HG02973 (cell line): ENCODE measurements around the gene SELE.
"Not testable (repeated sequence)": the region's sequence is repeated elsewhere in the genome, so short reads cannot be mapped to it uniquely, and the experiment has no call there.

Source experiments
- ATAC-seq: cut with Tn5 transposase; IDR thresholded peaks from one replicate; pipeline ENCODE4 v1.9.1; 2021; ENCODE audit warnings: moderate library complexity; ENCODE audit not compliant: unreplicated experiment

SELE gene

DNA sequence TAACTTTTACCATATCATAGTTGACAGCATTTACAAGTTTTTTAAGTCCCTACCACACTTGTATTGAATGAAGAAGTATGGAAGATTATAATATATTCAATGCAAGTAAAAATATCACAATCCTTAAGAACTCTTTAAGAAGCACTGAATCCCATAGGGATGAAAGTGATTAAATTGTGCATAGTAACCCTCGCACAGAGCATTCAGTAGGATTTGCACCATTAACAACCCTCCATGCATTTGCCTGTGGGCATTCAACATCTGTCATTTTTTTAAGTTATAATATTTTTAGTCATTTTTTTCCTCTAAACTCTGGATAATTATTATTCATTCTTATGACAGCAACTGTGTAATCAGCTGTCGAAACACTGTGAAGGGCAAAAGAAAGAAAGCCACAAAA is 10.1 kb downstream of the SELE start:
- no peak for ATAC-seq

DNA sequence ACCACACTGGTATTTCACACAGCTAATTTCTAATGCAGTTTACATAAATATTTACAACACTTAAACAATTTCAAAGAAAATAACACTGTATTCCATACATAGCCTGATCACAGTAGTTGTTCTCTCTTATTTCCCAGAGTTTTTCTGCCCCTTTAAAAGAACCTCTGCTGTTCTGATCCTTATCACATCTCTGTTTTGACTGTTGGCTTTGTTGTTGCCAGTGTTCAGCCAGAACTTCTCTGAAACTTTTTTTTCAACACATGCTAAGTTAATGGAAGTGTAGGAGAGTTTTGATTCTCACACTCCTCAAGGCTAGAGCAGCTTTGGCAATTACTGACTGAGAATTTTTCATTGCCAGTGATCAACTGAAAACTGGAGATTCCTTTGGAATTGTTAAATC is 11.1 kb downstream of the SELE start:
- ATAC-seq: no peak

DNA sequence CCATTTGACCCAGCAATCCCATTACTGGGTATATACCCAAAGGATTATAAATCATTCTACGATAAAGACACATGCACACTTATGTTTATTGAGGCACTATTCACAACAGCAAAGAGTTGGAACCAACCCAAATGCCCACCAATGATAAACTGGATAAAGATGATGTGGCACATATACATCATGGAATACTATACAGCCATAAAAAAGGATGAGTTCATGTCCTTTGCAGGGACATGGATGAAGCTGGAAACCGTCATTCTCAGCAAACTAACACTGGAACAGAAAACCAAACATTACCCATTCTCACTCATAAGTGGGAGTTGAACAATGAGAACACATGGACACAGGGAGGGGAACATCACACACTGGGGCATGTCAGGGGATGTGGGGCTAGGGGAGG is 18.8 kb downstream of the SELE start:
- not testable (repeated sequence) for ATAC-seq

DNA sequence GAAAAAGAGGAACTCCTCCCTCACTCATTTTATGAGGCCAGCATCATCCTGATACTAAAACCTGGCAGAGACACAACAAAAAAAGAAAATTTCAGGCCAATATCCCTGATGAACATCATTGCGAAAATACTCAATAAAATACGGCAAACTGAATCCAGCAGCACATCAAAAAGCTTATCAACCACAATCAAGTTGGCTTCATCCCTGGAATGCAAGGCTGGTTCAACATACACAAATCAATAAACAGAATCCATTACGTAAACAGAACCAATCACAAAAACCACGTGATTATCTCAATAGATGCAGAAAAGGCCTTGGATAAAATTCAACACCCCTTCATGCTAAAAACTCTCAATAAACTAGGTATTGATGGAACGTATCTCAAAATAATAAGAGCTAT is 20.8 kb downstream of the SELE start:
- ATAC-seq: not testable (repeated sequence)

DNA sequence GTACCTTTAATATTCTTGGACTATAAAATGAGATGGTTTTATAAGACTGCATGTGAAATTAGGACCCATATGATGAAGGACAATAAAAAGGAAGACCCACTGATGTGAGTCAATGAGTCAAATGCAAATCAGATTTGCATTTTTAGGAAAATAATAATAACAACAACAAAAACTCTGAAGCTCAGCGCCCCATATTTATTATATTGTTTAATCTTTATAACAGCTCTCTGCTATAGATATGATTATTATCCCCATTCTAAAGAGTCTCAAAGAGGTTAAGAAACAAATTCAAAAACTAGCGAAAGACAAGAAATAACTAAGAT is 21.6 kb downstream of the SELE start:
- no peak for ATAC-seq

DNA sequence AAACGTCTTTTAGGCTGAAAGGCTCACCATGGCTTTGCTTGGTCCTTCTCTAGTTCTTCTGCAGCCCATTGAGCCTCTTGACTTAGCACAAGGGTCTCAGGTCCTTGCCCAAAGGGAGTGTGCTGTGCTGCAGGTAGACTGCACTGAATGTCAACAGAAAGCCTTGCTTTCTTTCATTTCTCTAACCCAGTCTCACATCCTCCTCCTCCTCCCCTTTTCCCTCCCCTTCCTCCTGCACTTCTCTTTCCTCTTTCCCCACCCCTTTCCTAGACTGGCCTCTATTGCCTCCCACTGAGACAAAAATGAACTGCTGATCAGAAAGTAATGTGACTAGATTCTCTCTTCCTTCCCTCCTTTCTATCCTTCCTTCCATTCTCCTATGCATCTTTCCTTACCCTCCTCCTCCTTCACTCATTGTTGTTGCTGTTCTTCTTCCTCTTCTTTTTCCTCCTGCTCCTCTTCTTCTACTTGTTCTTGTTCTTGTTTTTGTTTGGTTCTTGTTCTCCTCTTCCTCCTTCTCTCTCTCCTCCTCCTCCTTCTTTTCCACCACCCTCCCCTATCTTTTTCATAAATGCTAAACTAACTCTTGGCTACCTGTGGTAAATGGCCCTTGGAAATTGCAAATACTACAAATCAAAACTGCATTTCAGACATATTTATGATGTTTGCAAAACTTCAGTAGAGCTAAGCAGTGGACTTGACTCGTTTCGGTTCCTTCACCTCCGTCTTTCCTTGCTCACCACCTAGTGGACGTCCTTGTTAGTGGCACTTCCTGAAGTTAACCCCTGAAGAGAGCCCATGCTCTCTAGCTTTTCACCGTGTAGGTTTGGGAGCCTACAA is 22.2 kb downstream of the SELE start, which contains the start of gene SELL:
Gene SELL, minus strand, starts transcription at position 152 of the 840 bp plus-strand sequence. Its CDS starts 122 bp downstream, at position 30.
- ATAC-seq: peak; percentile 63

DNA sequence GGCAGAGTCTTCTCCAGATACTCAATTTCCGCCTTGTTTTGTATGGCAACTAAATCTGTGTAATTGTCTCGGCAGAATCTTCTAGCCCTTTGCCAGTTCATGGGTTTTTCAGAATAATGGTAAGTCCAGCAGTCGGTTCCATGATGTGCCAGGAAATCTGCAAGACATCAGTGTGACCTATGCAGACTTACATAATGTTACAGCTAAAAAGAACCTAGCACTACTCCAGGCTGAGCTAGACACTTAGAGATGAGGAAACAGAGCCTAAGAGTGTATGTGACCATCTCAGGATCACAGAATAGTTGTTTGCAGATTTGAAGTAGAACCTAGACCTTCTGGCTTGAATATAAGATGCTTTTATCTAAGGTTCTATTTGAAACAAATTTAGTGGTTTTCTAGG is 25.2 kb downstream of the SELE start:
- no peak for ATAC-seq

DNA sequence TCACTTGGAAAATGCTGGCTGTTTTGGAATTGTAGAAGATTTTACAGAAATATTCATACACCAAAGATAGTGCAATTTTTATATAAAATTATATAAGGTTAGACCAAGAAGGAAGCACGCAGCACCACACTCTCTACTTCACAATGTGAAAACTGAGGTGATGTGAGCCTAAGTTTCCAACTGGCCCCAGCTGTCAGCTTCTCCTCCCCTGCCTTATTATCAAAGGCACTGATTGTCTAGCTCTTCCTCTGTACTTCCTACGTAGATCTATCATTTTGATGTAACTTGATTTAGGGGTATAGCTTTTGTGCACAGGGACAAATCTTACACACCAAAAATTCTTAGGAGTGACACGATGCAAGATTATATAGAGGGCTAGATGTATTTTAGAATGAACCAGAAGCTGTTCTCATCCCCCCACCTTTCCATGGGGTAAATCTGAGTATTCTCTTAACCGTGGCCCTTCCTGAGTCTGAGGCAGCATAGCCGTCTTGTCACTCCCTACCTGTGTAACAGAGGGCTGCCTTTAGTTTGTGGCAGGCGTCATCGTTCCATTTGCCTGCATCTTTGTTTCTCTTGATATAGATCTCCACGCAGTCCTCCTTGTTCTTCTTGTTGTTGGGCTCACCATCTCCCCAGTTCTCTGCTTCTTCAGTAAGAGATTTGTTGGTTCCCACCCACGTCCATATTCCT is 25.8 kb downstream of the SELE start:
- no peak for ATAC-seq

DNA sequence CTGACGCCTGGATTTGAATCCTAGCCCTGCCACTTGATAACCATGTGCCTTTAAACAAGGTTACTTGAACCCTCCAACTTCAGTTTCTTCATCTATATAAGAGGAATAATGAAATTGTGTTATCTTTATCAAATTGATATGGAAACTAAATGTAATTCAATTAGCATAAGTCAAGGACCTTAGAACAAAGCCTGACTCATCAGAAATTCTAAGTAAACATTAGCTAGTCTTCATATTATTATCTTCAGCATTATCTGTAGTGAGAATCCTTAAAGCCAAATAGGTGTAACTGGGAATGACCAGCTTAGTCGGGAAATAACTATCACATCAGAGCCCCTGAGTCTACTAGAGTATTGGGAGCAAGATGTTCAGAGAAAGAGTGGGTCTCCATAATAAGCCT is 29.1 kb downstream of the SELE start:
- ATAC-seq: no peak

DNA sequence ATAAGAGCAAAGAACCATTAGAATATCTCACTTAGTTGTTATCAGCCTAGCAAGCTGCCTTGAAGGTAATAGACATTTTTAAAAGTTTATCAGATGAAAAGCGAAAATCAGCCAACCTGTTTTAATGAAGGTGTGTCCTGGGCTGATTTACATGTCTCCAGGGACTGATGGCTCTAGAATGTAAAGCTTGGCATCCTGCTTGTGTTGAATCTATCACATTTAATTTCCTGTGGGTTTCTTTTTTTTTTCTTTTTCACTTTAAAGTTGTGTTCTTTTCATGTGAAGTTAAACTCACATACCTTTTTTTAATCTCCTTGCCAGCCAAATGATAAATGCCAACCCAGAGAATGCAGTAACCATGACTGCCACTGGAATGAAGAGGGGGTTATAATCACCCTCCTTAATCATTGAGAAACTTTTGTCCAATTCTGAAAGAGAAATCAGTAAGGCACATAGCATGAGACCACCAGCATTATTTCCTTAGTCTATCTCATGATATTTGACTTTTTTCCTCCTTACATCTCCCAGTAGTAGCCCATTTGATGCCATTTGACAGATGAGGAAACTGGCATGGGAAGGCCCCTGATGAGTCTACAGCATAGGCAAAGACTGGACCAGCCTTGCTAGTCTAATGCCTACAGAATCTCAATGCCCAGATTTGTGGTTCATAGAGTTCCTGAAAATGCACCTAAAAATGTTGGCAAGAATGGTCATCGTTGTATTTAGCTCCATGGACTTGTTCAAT is 32.4 kb downstream of the SELE start:
- ATAC-seq: no peak

DNA sequence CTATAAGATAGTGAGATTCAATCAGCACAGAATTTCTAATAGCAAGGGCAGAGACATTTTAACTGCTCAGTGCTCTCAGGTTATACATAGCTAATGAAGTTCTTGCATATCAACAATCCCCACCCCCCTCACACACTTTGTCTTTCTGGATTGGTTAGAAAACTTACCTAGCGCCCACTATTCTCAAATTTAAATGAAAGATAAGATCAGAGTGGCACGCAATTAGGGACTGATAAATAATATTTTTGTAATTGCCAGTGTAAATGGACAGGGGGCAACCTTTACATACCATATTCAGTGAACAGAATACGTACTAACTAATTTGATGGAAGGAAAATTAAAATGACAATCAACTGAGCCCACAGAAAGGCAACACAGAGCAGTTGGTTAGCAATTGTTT is 34.2 kb downstream of the SELE start:
- ATAC-seq: no peak

DNA sequence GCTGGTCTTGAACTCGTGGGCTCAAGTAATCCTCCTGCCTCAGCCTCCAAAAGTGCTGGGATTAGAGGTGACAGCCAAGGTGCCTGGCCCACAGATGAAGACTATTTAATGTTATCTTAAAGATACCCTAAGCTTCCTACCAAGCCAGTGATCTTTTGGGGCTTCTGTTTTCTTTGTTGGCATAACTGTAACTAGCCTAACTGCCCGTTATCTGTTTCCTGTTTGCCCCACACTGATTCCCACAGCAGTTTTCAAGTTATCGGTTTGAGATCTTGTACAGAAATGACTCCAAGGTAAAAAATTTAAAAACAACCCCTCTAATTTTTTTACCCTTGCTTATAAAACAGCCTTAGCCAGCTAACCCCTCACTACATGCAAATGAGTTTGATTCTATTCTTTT is 34.9 kb downstream of the SELE start:
- no peak for ATAC-seq

DNA sequence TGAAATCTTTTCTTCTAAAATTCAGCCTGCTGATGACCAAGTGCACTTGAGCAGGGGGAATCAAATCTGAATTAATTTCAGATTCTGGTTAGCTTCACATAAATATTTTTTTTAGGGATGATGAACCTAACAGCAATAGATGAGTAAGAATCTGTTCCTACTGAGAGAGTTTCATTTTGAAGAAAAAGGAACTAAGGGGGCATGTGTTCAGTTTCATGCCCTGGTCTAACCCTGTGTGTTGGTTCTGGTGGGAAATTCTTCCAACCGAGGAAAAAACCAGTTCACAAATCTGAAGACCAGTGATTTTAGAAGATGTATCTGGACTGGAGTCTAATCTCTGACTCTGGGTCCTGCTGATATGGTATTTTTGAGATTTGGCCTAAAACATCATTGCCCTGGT is 36.1 kb downstream of the SELE start:
- ATAC-seq: peak; percentile 38

DNA sequence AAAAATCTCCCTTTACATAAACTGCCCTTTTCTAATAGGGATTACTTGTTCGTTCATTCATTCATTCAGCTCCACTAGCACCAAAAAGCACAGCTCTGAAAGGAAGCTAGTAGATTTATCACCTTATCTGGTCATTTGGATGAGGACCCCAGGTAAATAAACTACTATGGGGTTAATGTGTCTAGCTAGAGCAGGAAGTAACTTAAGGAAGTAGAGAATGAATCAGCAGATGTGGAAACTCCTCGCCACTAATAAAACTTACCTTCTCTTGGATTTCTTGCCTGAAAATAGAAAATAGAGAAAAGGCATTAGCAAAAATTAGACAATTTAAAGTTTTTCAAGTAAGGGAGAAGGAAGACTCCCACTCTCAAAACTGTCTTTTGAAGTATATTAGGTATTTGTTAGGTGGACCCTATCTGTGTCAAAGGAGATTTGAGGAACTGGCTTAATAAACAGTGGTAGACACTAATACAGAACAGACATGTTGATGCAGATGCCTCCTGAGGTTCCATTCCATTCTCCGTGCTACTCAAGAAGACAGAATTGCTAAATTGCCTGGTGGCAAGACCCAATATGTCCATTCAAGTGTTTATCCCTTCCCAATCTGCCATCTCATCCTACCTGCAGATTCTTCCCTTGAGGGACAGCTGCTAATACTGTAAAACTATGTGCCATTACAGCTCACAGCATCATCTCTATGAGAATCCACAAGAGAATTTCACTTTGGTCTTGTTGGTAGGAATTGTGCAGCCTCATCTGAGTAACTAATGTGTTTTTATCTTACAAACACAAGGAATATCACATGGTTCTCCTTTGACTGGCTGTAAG is 37.4 kb downstream of the SELE start:
- ATAC-seq: no peak

DNA sequence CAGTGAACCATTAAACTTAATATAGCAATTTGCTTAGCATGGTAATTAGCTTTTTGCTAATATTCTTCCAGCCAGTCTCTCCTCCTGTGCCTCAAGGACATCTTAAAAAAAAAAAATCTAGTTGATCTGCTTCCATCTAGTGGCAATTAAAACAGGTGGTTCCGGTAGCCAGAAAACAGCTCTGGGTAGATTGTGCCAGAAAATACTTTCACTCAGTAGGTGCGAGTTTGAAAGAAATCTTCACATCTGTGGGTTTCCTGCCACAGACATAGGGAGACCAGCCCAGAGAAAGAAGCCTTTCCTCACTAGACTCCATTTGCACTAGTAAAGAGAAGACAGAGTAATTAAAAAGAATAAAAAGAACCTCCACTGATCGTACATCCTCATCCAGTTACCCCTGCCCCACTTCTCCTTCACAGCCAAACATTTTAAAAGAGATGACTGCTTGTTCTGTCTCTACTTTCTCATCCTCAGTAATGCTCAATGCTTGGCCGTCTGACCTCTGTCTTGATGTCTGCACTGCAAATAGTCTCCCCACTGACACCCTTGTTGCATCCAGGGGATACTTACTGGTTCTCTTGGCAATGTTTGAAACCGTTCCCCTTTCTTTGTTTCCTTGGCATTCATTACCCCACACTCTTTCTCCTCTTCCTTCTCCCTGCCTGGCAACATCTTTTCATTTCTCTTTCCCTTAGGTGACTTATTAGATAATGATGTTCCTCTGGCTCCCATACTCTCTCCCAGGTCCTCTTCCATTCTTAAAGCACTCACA is 39.4 kb downstream of the SELE start:
- ATAC-seq: peak; percentile 37

DNA sequence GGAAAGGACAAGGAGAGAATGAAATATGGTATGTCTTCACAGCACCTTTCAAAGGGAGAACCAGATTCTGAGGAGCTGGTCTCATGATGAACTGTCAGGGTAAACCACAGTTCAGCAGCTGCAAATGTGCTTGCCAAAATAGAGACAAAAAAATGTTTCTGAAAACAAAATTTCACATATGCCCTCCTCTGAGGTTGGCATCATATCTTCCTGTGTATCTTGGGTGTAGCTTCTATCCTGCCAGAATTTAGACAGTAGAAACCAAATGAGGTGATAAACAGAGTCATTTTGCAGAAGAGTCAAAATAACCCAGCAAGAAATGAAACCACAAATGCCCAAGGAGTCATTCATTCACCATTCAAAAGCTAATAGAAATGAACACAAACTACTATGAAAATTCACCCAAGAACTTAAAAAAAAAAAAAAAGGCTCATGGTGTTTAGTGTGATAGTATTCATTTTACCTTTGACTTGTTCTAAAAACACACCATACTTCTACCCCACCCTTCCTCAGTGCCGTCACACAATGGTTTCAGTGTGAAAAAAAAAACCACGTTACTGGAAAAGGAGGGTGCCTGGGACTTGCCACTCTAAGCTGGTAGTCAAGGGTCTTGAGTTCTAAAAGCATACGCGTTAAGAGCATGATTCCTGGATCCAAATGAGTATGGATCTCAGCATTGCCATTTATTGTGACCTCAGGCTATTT is 41.0 kb downstream of the SELE start:
- no peak for ATAC-seq

DNA sequence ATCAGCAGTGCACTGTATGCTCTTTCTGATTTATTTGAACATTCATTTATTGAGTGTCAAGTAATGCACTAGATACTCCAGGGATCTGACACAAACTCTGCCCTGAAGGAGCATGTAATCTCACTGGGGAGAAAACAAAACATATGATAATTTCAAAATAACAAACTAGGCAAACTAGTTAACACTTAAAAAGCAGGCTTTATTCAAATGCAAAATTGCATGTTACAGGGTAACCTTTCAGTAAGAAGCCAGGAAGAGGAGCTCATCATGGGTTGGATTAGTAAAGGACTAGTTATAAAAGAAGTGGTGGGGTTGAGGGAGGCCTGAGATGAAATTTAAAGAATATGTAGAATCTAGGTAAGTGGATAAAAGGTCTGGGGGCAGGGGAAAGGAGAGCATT is 43.4 kb downstream of the SELE start:
- ATAC-seq: no peak

DNA sequence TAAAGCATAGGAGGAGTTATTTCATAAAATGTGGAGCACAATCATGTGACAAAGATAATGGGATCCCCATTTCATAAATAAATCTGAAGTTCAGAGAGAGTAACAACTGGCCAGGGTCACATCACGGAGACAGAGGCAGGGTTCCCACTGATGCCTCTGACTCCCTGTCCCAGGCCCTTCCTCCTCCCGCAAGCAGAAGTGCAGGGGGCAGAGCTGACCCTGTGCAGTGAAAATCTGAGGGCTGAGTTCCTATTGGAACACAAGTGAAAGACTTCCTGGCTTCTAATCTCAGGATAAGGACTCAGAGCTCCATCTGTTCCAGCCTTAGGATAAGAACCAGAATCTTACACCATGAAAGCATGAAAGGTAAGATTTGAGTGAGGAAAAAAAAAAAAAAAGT is 44.5 kb downstream of the SELE start:
- no peak for ATAC-seq

DNA sequence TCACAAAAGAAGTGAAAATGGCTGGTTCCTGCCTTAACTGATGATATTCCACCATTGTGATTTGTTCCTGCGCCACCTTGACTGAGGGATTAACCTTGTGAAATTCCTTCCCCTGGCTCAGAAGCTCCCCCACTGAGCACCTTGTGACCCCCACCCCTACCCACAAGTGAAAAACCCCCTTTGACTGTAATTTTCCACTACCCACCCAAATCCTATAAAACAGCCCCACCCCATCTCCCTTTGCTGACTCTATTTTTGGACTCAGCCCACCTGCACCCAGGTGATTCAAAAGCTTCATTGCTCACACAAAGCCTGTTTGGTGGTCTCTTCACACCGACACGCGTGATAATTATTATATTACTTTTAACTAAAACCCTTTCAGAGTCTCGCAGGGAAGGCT is 45.5 kb downstream of the SELE start:
- ATAC-seq: not testable (repeated sequence)

DNA sequence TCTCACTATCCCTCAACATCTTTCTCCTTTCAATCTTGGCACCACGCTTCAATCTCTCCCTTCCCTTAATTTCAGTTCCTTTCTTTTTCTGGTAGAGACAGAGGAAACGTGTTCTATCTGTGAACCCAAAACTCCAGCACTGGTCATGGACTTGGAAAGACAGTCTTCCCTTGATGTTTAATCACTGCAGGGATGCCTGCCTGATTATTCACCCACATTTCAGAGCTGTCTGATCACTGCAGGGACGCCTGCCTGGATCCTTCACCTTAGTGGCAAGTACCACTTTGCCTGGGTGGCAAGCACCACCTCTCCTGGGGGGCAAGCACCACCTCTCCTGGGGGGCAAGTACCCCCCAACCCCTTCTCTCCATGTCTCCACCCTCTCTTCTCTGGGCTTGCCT is 50.2 kb downstream of the SELE start:
- no peak for ATAC-seq
